HepG2 (cell line): ENCODE measurements around the gene MED13. TPM values are rescaled to one million over a fixed set of nuclear protein-coding genes. Genes with fewer than 3 reads are reported as not detected.
A peak's percentile ranks its signal among the peaks of the same experiment; 100 is the strongest.

Experiments
- CENPT ChIP-seq: sonication (generic); formaldehyde crosslinking; IDR thresholded peaks from 2 replicates; pipeline ENCODE4 v1.8.0; 2022; ENCODE audit warnings: low read depth, mild to moderate bottlenecking, moderate library complexity, missing genetic modification reagents
- ERF ChIP-seq: IDR thresholded peaks from 2 replicates; pipeline ENCODE4 v1.6.1; 2018; ENCODE audit warnings: missing biosample characterization, missing genetic modification reagents
- FOXK2 ChIP-seq: fragments of 450-650 bp; IDR thresholded peaks from 2 replicates; pipeline ENCODE4 v1.6.1; 2016
- FOXP1 ChIP-seq, 2 experiments: fragments of 450-650 bp in 1 of 2; IDR thresholded peaks; 2 replicates each; pipeline ENCODE4 v1.6.1; 2017 to 2018; ENCODE audit warnings: antibody characterized with exemption in 1 of 2
- HDAC2 ChIP-seq: sonication (generic); formaldehyde crosslinking; IDR thresholded peaks from 2 replicates; pipeline ENCODE4 v1.4.0; 2020; ENCODE audit warnings: missing genetic modification reagents
- RELA ChIP-seq: sonication (generic); formaldehyde crosslinking; IDR thresholded peaks from 2 replicates; pipeline ENCODE4 v1.4.0; 2020; ENCODE audit warnings: missing genetic modification reagents
- ZNF143 ChIP-seq: sonication (generic); formaldehyde crosslinking; IDR thresholded peaks from 2 replicates; pipeline ENCODE4 v1.4.0; 2020; ENCODE audit warnings: missing genetic modification reagents
- ZNF264 ChIP-seq: sonication (generic); formaldehyde crosslinking; IDR thresholded peaks from 2 replicates; pipeline ENCODE4 v1.4.0; 2020; ENCODE audit warnings: missing genetic modification reagents
- polyA plus RNA-seq, 8 experiments: library from polyadenylated mRNA; depleted of rRNA in 3 of 8; stranded (reverse) in 7 of 8; unstranded in 1 of 8; fragments of >200 nt; fragmentation: Illumina TruSeq in 4 of 8; extraction: Trizol in 4 of 8; gene quantifications; 2 replicates each; pipeline versions ENCODE4 v1.2.1 to v1.2.3, GENCODE V29; 2011 to 2016; ENCODE audit warnings: low read depth in 4 of 8, missing spikeins in 1 of 8, mixed read lengths in 1 of 8; ENCODE audit not compliant: insufficient read depth in 1 of 8
- total RNA-seq, 5 experiments: library from RNA; depleted of rRNA; stranded (reverse); fragments of >200 nt; fragmentation: Illumina TruSeq; extraction: Trizol; gene quantifications; 2 replicates each; pipeline ENCODE4 v1.2.3, GENCODE V29; 2016; ENCODE audit warnings: low read depth in 1 of 5
- TF ChIP-seq, protein P1 (sequence below): sonication (generic); formaldehyde crosslinking; IDR thresholded peaks from 2 replicates; pipeline ENCODE4 v1.5.0; 2020; ENCODE audit warnings: mild to moderate bottlenecking, missing genetic modification reagents, borderline replicate concordance
- TF ChIP-seq, protein P2 (sequence below): sonication (generic); formaldehyde crosslinking; IDR thresholded peaks from 2 replicates; pipeline ENCODE4 v1.4.0; 2020; ENCODE audit warnings: missing genetic modification reagents
- TF ChIP-seq, protein P3 (sequence below): IDR thresholded peaks from 2 replicates; pipeline ENCODE4 v1.6.1; 2012; ENCODE audit warnings: low read depth, low read length, improper control_type of control experiment
- TF ChIP-seq, protein P4 (sequence below): sonication (generic); formaldehyde crosslinking; IDR thresholded peaks from 2 replicates; pipeline ENCODE4 v1.5.0; 2020; ENCODE audit warnings: mild to moderate bottlenecking, missing genetic modification reagents, borderline replicate concordance

MED13 gene
- total and polyA plus RNA-seq, 2 of the 13 experiments (the other 11 are each of a cell fraction or from before 2014, with no cell fraction given), result 27.4 to 69.1 TPM

DNA sequence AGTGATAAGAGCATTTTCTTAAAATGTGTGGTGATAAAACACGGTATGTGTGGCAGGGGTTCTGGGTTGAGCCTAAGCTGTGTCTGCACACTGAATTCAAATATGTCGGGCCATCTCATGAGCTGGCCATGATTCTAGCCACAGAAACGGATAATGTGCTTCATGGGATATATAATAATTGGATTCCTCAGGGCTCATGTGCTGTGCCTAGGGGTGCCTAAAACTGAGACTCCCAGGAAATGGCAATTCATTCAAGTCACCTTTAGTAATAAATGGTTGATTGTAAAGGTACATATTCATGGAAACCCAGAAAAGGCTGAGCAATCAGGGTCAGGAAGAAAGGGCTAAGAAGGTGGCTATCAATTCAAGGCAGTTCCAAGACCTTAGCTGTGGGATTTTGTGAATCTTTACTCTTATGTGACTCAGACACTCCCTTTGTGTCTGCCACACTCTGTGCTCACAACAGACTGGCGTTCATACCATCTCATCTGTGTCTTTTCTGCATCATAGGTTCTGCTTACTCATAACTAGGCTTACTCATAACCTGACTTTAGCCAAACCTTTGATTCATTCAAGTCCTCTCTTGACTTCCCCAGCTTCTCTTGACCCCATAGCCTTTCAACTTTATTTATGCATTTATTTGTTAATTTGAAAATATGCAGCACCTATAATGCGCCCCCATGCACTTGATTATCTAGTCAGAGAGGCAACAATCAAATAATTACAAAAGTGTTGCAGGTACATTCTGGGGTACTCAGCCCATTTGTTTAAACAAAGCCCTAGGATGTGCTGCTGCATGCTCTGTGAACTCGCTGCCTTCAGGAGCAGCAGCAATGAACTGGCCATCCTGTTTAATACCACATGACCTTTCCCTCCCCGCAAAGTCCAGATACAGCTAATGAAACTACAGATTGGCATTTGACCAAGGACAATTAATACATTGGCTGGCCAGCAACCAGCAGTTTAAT, 28.4 kb upstream of the MED13 start (continued):
- TF ChIP-seq, protein P1, sequence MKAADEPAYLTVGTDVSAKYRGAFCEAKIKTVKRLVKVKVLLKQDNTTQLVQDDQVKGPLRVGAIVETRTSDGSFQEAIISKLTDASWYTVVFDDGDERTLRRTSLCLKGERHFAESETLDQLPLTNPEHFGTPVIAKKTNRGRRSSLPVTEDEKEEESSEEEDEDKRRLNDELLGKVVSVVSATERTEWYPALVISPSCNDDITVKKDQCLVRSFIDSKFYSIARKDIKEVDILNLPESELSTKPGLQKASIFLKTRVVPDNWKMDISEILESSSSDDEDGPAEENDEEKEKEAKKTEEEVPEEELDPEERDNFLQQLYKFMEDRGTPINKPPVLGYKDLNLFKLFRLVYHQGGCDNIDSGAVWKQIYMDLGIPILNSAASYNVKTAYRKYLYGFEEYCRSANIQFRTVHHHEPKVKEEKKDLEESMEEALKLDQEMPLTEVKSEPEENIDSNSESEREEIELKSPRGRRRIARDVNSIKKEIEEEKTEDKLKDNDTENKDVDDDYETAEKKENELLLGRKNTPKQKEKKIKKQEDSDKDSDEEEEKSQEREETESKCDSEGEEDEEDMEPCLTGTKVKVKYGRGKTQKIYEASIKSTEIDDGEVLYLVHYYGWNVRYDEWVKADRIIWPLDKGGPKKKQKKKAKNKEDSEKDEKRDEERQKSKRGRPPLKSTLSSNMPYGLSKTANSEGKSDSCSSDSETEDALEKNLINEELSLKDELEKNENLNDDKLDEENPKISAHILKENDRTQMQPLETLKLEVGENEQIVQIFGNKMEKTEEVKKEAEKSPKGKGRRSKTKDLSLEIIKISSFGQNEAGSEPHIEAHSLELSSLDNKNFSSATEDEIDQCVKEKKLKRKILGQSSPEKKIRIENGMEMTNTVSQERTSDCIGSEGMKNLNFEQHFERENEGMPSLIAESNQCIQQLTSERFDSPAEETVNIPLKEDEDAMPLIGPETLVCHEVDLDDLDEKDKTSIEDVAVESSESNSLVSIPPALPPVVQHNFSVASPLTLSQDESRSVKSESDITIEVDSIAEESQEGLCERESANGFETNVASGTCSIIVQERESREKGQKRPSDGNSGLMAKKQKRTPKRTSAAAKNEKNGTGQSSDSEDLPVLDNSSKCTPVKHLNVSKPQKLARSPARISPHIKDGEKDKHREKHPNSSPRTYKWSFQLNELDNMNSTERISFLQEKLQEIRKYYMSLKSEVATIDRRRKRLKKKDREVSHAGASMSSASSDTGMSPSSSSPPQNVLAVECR, result no peak
- TF ChIP-seq ZNF143 (CRISPR knock-in tag), result no peak
- TF ChIP-seq, protein P2, sequence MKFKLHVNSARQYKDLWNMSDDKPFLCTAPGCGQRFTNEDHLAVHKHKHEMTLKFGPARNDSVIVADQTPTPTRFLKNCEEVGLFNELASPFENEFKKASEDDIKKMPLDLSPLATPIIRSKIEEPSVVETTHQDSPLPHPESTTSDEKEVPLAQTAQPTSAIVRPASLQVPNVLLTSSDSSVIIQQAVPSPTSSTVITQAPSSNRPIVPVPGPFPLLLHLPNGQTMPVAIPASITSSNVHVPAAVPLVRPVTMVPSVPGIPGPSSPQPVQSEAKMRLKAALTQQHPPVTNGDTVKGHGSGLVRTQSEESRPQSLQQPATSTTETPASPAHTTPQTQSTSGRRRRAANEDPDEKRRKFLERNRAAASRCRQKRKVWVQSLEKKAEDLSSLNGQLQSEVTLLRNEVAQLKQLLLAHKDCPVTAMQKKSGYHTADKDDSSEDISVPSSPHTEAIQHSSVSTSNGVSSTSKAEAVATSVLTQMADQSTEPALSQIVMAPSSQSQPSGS (CRISPR knock-in tag), result no peak
- TF ChIP-seq FOXP1 (IDR thresholded peaks at IDR 0.05), result no peak
- TF ChIP-seq FOXP1 (CRISPR knock-in tag; IDR thresholded peaks at IDR 0.05), result peak; percentile 8; the same call in 1 of the 2 replicates
- TF ChIP-seq, protein P3, sequence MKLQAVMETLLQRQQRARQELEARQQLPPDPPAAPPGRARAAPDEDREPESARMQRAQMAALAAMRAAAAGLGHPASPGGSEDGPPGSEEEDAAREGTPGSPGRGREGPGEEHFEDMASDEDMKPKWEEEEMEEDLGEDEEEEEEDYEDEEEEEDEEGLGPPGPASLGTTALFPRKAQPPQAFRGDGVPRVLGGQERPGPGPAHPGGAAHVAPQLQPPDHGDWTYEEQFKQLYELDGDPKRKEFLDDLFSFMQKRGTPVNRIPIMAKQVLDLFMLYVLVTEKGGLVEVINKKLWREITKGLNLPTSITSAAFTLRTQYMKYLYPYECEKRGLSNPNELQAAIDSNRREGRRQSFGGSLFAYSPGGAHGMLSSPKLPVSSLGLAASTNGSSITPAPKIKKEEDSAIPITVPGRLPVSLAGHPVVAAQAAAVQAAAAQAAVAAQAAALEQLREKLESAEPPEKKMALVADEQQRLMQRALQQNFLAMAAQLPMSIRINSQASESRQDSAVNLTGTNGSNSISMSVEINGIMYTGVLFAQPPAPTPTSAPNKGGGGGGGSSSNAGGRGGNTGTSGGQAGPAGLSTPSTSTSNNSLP, result 0 out of 2 replicates have a peak, but pooled peaks have one; percentile 21
- 0 out of 2 replicates have a peak, but pooled peaks have one; percentile 25 for TF ChIP-seq HDAC2
- TF ChIP-seq RELA, result no peak
- TF ChIP-seq ERF, result no peak
- no peak for TF ChIP-seq CENPT (CRISPR knock-in tag)
- TF ChIP-seq ZNF264 (CRISPR knock-in tag), result no peak
- TF ChIP-seq, protein P4, sequence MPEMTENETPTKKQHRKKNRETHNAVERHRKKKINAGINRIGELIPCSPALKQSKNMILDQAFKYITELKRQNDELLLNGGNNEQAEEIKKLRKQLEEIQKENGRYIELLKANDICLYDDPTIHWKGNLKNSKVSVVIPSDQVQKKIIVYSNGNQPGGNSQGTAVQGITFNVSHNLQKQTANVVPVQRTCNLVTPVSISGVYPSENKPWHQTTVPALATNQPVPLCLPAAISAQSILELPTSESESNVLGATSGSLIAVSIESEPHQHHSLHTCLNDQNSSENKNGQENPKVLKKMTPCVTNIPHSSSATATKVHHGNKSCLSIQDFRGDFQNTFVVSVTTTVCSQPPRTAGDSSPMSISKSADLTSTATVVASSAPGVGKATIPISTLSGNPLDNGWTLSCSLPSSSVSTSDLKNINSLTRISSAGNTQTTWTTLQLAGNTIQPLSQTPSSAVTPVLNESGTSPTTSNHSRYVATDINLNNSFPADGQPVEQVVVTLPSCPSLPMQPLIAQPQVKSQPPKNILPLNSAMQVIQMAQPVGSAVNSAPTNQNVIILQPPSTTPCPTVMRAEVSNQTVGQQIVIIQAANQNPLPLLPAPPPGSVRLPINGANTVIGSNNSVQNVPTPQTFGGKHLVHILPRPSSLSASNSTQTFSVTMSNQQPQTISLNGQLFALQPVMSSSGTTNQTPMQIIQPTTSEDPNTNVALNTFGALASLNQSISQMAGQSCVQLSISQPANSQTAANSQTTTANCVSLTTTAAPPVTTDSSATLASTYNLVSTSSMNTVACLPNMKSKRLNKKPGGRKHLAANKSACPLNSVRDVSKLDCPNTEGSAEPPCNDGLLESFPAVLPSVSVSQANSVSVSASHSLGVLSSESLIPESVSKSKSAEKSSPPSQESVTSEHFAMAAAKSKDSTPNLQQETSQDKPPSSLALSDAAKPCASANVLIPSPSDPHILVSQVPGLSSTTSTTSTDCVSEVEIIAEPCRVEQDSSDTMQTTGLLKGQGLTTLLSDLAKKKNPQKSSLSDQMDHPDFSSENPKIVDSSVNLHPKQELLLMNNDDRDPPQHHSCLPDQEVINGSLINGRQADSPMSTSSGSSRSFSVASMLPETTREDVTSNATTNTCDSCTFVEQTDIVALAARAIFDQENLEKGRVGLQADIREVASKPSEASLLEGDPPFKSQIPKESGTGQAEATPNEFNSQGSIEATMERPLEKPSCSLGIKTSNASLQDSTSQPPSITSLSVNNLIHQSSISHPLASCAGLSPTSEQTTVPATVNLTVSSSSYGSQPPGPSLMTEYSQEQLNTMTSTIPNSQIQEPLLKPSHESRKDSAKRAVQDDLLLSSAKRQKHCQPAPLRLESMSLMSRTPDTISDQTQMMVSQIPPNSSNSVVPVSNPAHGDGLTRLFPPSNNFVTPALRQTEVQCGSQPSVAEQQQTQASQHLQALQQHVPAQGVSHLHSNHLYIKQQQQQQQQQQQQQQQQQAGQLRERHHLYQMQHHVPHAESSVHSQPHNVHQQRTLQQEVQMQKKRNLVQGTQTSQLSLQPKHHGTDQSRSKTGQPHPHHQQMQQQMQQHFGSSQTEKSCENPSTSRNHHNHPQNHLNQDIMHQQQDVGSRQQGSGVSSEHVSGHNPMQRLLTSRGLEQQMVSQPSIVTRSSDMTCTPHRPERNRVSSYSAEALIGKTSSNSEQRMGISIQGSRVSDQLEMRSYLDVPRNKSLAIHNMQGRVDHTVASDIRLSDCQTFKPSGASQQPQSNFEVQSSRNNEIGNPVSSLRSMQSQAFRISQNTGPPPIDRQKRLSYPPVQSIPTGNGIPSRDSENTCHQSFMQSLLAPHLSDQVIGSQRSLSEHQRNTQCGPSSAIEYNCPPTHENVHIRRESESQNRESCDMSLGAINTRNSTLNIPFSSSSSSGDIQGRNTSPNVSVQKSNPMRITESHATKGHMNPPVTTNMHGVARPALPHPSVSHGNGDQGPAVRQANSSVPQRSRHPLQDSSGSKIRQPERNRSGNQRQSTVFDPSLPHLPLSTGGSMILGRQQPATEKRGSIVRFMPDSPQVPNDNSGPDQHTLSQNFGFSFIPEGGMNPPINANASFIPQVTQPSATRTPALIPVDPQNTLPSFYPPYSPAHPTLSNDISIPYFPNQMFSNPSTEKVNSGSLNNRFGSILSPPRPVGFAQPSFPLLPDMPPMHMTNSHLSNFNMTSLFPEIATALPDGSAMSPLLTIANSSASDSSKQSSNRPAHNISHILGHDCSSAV (CRISPR knock-in tag), result no peak
- no peak for TF ChIP-seq FOXK2
